Neural cell (in vitro differentiated cells): ENCODE data around the gene FAM171A1.

ENCODE experiments used
- EP300 ChIP-seq: fragments of 450-650 bp; conservative IDR thresholded peaks from 2 replicates; pipeline ENCODE4 v1.6.1; 2014; ENCODE audit warnings: antibody characterized with exemption, mild to moderate bottlenecking, moderate library complexity; ENCODE audit not compliant: poor library complexity, severe bottlenecking
- EZH2 ChIP-seq: fragments of 200-600, 300-800 bp; shearing (Covaris generic), sonication (generic); IDR thresholded peaks from 2 replicates; pipeline ENCODE4 v1.6.1; 2014; ENCODE audit warnings: antibody characterized with exemption, low read length, borderline replicate concordance, mild to moderate bottlenecking; ENCODE audit not compliant: insufficient read depth, poor library complexity, severe bottlenecking
- MXI1 ChIP-seq: fragments of 450-650 bp; conservative IDR thresholded peaks from 2 replicates; pipeline ENCODE4 v1.6.1; 2014; ENCODE audit warnings: antibody characterized with exemption, mild to moderate bottlenecking; ENCODE audit not compliant: poor library complexity, severe bottlenecking
- POLR2AphosphoS5 ChIP-seq: IDR thresholded peaks from 2 replicates; pipeline ENCODE4 v1.6.1; 2012
- RAD21 ChIP-seq: fragments of 450-650 bp; conservative IDR thresholded peaks from 2 replicates; pipeline ENCODE4 v1.6.1; 2014; ENCODE audit warnings: antibody characterized with exemption, mild to moderate bottlenecking, moderate library complexity
- SMC3 ChIP-seq: fragments of 450-650 bp; conservative IDR thresholded peaks from 2 replicates; pipeline ENCODE4 v1.6.1; 2014; ENCODE audit warnings: antibody characterized with exemption, mild to moderate bottlenecking, moderate library complexity; ENCODE audit not compliant: poor library complexity
- TAF1 ChIP-seq: IDR thresholded peaks from 2 replicates; pipeline ENCODE4 v1.6.1; 2012; ENCODE audit warnings: low read depth
- TF ChIP-seq, protein P1 (sequence below): IDR thresholded peaks from 2 replicates; pipeline ENCODE4 v1.6.1; 2012; ENCODE audit warnings: borderline replicate concordance
- TF ChIP-seq, protein P2 (sequence below): fragments of 450-650 bp; IDR thresholded peaks from 2 replicates; pipeline ENCODE4 v1.5.1; 2014; ENCODE audit warnings: antibody characterized with exemption, mild to moderate bottlenecking, moderate library complexity; ENCODE audit not compliant: poor library complexity, severe bottlenecking

DNA sequence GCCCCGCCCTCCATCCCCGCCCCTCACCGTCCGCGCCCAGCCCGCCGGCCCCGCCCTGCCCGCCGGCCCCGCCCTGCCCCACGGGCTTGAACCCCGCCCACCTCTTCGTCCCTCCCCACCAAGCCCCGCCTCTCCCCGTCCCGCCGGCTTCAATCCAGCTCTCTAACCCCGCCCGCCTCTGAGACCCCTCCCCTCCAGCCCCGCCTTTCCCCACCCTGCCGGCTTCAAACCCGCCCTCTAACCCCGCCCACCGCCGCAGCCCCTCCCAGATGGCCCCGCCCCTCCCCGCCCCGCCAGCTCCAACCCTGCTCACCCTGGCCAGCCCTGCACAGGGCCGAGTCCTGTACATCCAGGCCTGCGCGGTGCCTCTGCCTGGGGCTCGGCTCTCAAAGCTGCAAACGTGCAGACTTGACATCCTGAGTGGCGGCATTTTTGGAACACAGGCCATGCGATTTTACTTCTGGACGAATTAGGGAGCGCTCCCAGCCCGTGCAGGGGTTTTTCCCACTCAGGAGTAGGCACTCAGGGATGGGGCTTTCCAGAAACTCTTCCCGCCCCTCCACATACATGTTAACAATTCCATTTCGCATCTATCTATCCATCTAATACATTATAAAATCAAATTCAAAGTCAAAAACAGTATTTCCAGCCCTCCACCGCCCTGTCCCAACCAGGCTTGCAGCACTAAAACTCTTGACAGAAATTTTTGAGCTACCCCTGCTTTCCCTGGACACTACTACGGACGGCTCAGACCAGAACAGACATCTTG is 202.1 kb downstream of the FAM171A1 start:
- TF ChIP-seq, protein P1, sequence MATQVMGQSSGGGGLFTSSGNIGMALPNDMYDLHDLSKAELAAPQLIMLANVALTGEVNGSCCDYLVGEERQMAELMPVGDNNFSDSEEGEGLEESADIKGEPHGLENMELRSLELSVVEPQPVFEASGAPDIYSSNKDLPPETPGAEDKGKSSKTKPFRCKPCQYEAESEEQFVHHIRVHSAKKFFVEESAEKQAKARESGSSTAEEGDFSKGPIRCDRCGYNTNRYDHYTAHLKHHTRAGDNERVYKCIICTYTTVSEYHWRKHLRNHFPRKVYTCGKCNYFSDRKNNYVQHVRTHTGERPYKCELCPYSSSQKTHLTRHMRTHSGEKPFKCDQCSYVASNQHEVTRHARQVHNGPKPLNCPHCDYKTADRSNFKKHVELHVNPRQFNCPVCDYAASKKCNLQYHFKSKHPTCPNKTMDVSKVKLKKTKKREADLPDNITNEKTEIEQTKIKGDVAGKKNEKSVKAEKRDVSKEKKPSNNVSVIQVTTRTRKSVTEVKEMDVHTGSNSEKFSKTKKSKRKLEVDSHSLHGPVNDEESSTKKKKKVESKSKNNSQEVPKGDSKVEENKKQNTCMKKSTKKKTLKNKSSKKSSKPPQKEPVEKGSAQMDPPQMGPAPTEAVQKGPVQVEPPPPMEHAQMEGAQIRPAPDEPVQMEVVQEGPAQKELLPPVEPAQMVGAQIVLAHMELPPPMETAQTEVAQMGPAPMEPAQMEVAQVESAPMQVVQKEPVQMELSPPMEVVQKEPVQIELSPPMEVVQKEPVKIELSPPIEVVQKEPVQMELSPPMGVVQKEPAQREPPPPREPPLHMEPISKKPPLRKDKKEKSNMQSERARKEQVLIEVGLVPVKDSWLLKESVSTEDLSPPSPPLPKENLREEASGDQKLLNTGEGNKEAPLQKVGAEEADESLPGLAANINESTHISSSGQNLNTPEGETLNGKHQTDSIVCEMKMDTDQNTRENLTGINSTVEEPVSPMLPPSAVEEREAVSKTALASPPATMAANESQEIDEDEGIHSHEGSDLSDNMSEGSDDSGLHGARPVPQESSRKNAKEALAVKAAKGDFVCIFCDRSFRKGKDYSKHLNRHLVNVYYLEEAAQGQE: no peak
- TF ChIP-seq, protein P2, sequence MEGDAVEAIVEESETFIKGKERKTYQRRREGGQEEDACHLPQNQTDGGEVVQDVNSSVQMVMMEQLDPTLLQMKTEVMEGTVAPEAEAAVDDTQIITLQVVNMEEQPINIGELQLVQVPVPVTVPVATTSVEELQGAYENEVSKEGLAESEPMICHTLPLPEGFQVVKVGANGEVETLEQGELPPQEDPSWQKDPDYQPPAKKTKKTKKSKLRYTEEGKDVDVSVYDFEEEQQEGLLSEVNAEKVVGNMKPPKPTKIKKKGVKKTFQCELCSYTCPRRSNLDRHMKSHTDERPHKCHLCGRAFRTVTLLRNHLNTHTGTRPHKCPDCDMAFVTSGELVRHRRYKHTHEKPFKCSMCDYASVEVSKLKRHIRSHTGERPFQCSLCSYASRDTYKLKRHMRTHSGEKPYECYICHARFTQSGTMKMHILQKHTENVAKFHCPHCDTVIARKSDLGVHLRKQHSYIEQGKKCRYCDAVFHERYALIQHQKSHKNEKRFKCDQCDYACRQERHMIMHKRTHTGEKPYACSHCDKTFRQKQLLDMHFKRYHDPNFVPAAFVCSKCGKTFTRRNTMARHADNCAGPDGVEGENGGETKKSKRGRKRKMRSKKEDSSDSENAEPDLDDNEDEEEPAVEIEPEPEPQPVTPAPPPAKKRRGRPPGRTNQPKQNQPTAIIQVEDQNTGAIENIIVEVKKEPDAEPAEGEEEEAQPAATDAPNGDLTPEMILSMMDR: no peak
- TF ChIP-seq RAD21 (no peak), EP300 (no peak), TAF1 (no peak), EZH2 (no peak), POLR2AphosphoS5 (no peak), MXI1 (no peak), SMC3 (no peak)
